Fibroblast of lung (primary cell): ENCODE data around the gene PTPRE.

ENCODE experiments used
- CTCF ChIP-seq, 2 donors: IDR thresholded peaks in 1 of 2; conservative IDR thresholded peaks in 1 of 2; 1 replicate in 1 of 2; 2 replicates in 1 of 2; pipeline ENCODE4 v1.5.1; 2011 to 2012; ENCODE audit warnings: low read length in 2 of 2, control low read depth in 1 of 2, inconsistent platforms in 1 of 2, low read depth in 1 of 2, mild to moderate bottlenecking in 1 of 2
- EZH2 ChIP-seq: IDR thresholded peaks from 2 replicates; pipeline ENCODE4 v1.5.1; 2012; ENCODE audit warnings: low read length, control low read depth, mild to moderate bottlenecking; ENCODE audit errors: missing control alignments

- no peak for TF ChIP-seq CTCF (conservative IDR thresholded peaks at IDR 0.05 in 1 of 2, IDR thresholded peaks at IDR 0.05 in 1 of 2; ENCODE audit: low read depth in 1 of 2, low read length in 2 of 2)
- TF ChIP-seq EZH2, result no peak
These were observed 34.1 kb downstream of the PTPRE start for GRCh38 chr10:127940866-127941640.
